B cell (primary cell): Measurements from ENCODE around the gene ZNF440. TPM values are rescaled to one million over a fixed set of nuclear protein-coding genes. Genes with fewer than 3 reads are reported as not detected.
A peak's percentile ranks its signal among the peaks of the same experiment; 100 is the strongest.
"Not testable (repeated sequence)": the region's sequence is repeated elsewhere in the genome, so short reads cannot be mapped to it uniquely, and the experiment has no call there.

Experiments used
- ATAC-seq: fragments of 200-7000 bp; cut with Tn5 transposase; one replicate; pipeline ENCODE4 v1.10.0; 2021; ENCODE audit warnings: low read depth, mild to moderate bottlenecking, moderate number of reproducible peaks, moderate library complexity
- CTCF ChIA-PET: fragments of 350-600 bp; sonication (Branson Sonifier 250); formaldehyde crosslinking; loops from one replicate; lab custom pipeline; 2021; ENCODE audit warnings: antibody characterized with exemption, inconsistent platforms; lab: Charles Lee
- POLR2A ChIA-PET: fragments of 350-600 bp; sonication (Branson Sonifier 250); formaldehyde crosslinking; loops from one replicate; lab custom pipeline; 2021; ENCODE audit warnings: antibody characterized with exemption; lab: Charles Lee
- DNase-seq: peaks from one replicate; pipeline ENCODE4 v3.0.0; 2013
- H2AFZ ChIP-seq: 2 replicates; pipeline ENCODE4 v1.6.1; 2012; ENCODE audit warnings: mild to moderate bottlenecking, low read depth, low read length; ENCODE audit not compliant: insufficient read depth, poor library complexity, severe bottlenecking
- H3K27ac ChIP-seq, 2 donors: 1 replicate in 1 of 2; 2 replicates in 1 of 2; pipeline ENCODE4 v1.5.1; 2012 to 2013; ENCODE audit warnings: low read length in 2 of 2, mild to moderate bottlenecking in 2 of 2, moderate library complexity in 1 of 2
- H3K27me3 ChIP-seq, 4 experiments: fragments of 200-600 bp in 1 of 4; sonication (generic) in 1 of 4; replicated peaks in 1 of 4; 1 replicate in 2 of 4; 2 replicates in 2 of 4; pipeline versions ENCODE4 v1.6.1 to v1.7.0; 2013 to 2016; ENCODE audit warnings: low read length in 3 of 4, mild to moderate bottlenecking in 2 of 4, mixed read lengths in 1 of 4, moderate library complexity in 1 of 4; ENCODE audit not compliant: insufficient read depth in 4 of 4, control insufficient read depth in 3 of 4; ENCODE audit errors: control extremely low read depth in 1 of 4
- H3K36me3 ChIP-seq, 2 experiments: replicated peaks in 1 of 2; 1 replicate in 1 of 2; 2 replicates in 1 of 2; pipeline versions ENCODE4 v1.6.1 to v1.7.1; 2013; ENCODE audit warnings: low read length in 1 of 2; ENCODE audit not compliant: insufficient read depth in 2 of 2, control insufficient read depth in 1 of 2; ENCODE audit errors: control extremely low read depth in 1 of 2, extremely low read depth in 1 of 2
- H3K4me1 ChIP-seq, 2 donors: fragments of 200-600 bp in 1 of 2; sonication (generic) in 1 of 2; 1 replicate in 1 of 2; 2 replicates in 1 of 2; pipeline versions ENCODE4 v1.5.1 to v1.6.1; 2013 to 2017; ENCODE audit warnings: low read length in 2 of 2; ENCODE audit not compliant: control insufficient read depth in 2 of 2, insufficient read depth in 2 of 2
- H3K4me2 ChIP-seq: replicated peaks from 2 replicates; pipeline ENCODE3; 2012; ENCODE audit warnings: mild to moderate bottlenecking, low read depth, low read length; ENCODE audit not compliant: poor library complexity, severe bottlenecking
- H3K4me3 ChIP-seq, 5 experiments: fragments of 200-600 bp in 1 of 5; sonication (generic) in 1 of 5; 1 replicate in 3 of 5; 2 replicates in 2 of 5; pipeline versions ENCODE4 v1.5.1 to v1.7.0; 2011 to 2016; ENCODE audit warnings: low read length in 4 of 5, mild to moderate bottlenecking in 4 of 5, low read depth in 2 of 5, control low read depth in 1 of 5, moderate library complexity in 1 of 5; ENCODE audit not compliant: insufficient read depth in 1 of 5; ENCODE audit errors: control extremely low read depth in 1 of 5, extremely low read depth in 1 of 5
- H3K79me2 ChIP-seq: fragments of 200-600 bp; sonication (generic); one replicate; pipeline ENCODE4 v1.6.0; 2016; ENCODE audit warnings: low read length; ENCODE audit not compliant: control insufficient read depth, insufficient read depth
- H3K9ac ChIP-seq: fragments of 200-600 bp; sonication (generic); 2 replicates; pipeline ENCODE4 v1.6.1; 2017; ENCODE audit warnings: mild to moderate bottlenecking, low read length, moderate library complexity
- H3K9me3 ChIP-seq, 3 donors: one replicate each; pipeline versions ENCODE4 v1.6.1 to v1.7.1; 2013; ENCODE audit warnings: low read length in 2 of 3; ENCODE audit not compliant: control insufficient read depth in 2 of 3, insufficient read depth in 1 of 3; ENCODE audit errors: control extremely low read depth in 1 of 3
- H4K20me1 ChIP-seq: 2 replicates; pipeline ENCODE4 v1.6.0; 2012; ENCODE audit warnings: mild to moderate bottlenecking, low read length; ENCODE audit not compliant: insufficient read depth, control insufficient read depth, poor library complexity, severe bottlenecking
- H3K27ac Mint-ChIP-seq: one replicate; pipeline ENCODE4 v1.8.0; 2021; ENCODE audit warnings: mixed read lengths
- H3K27me3 Mint-ChIP-seq: one replicate; pipeline ENCODE4 v1.8.0; 2021; ENCODE audit warnings: mixed read lengths
- H3K4me1 Mint-ChIP-seq: one replicate; pipeline ENCODE4 v1.8.0; 2021; ENCODE audit warnings: mixed read lengths
- H3K4me3 Mint-ChIP-seq: one replicate; pipeline ENCODE4 v1.8.0; 2021; ENCODE audit warnings: mixed read lengths
- H3K9me3 Mint-ChIP-seq: one replicate; pipeline ENCODE4 v1.8.0; 2022; ENCODE audit warnings: mixed read lengths; ENCODE audit not compliant: insufficient read depth
- CTCF ChIP-seq: fragments of 200-600 bp; IDR thresholded peaks from one replicate; pipeline ENCODE4 v1.8.0; 2022; ENCODE audit warnings: antibody characterized with exemption, mild to moderate bottlenecking
- EZH2 ChIP-seq: IDR thresholded peaks from 2 replicates; pipeline ENCODE4 v1.6.1; 2012; ENCODE audit warnings: borderline replicate concordance, low read depth, mild to moderate bottlenecking, moderate library complexity, low read length; ENCODE audit not compliant: insufficient read depth, poor library complexity, severe bottlenecking
- WGBS: methylation state at CpG from one replicate; pipeline ENCODE4 v1.1.5; 2013; ENCODE audit warnings: missing lambda C conversion rate; ENCODE audit not compliant: insufficient coverage; 5-methylcytosine and 5-hydroxymethylcytosine counted together
- intact Hi-C: fragments of 100-400 bp; cut with micrococcal nuclease; formaldehyde crosslinking; loops from one replicate; pipeline ENCODE4 v1.10.0; 2022
- polyA plus RNA-seq: library from polyadenylated mRNA; depleted of rRNA; stranded (reverse); fragments of >200 nt; gene quantifications from 2 replicates; pipeline ENCODE4 v1.2.3, GENCODE V29; 2012
- total RNA-seq, 2 donors: library from RNA; stranded (reverse); fragments of 120-200 nt in 1 of 2; gene quantifications; 1 replicate in 1 of 2; 2 replicates in 1 of 2; pipeline versions ENCODE4 v1.2.3 to v1.2.4, GENCODE V29; 2013 to 2022

The ZNF440 gene
- total and polyA plus RNA-seq, 2 donors (not counting 1 experiment from before 2014, with no cell fraction given) = 3.4 to 22.4 TPM

- peak overlapping the region; percentile 80 for H2AFZ ChIP-seq
- peaks cover 25% of the 10 kb centered on the region for H3K9me3 Mint-ChIP-seq
- H3K4me1 Mint-ChIP-seq = peaks cover 23% of the 10 kb centered on the region
- DNase-seq (peak; percentile 51), ATAC-seq (no peak)
- H4K20me1 ChIP-seq = no peaks in the 10 kb centered on the region
- peak overlapping the region; percentile 99 for H3K27ac Mint-ChIP-seq
- peak overlapping the region; percentile 11 to 94 (median 87) for H3K4me3 ChIP-seq
- H3K27me3 ChIP-seq = no peaks in the 10 kb centered on the region
- H3K79me2 ChIP-seq = peaks cover 49% of the 10 kb centered on the region
- peaks cover 1 to 4% of the 10 kb centered on the region in 2 experiments for H3K36me3 ChIP-seq
- H3K9ac ChIP-seq = peak overlapping the region; percentile 89
- POLR2A ChIA-PET = interaction anchor here (1.0 kb wide), 1 partner anchor 393 kb away, joined by 4 read pairs; the partner anchor contains the start of gene SWSAP1
- H3K9me3 ChIP-seq = peaks cover 14 to 36% (median 33%) of the 10 kb centered on the region in 3 donors
- 2% methylated on average over 13 of the region's 20 CpGs for WGBS
- peaks cover 16 to 22% of the 10 kb centered on the region in 2 donors for H3K4me1 ChIP-seq
- H3K27me3 Mint-ChIP-seq = no peaks in the 10 kb centered on the region
- peak overlapping the region; percentile 90 to 94 for H3K27ac ChIP-seq
- H3K4me3 Mint-ChIP-seq = peak overlapping the region; percentile 99
- TF ChIP-seq CTCF = no peak
- TF ChIP-seq EZH2 = no peak
- intact Hi-C loops = loop anchor here (1.0 to 5.0 kb wide), 6 partner anchors 30 to 1225 kb away; partner anchors contain the start of genes ECSIT, ZNF439, ZNF440 and ZNF627
- peak overlapping the region; percentile 77 for H3K4me2 ChIP-seq
- CTCF ChIA-PET = interaction anchor here (0.9 to 1.3 kb wide), 2 partner anchors 23 to 44 kb away, joined by 3 to 4 read pairs; no protein-coding TSS in a partner anchor
These were observed 46.4 kb upstream of the ZNF440 start for GRCh38 chr19:11767633-11768133.

GRCh38 chr19:11769995-11770394 lies 44.1 kb upstream of the ZNF440 start:
- Mint-ChIP-seq H3K4me1 (peaks cover 23% of the 10 kb centered on the region), H3K9me3 (peaks cover 28% of the 10 kb centered on the region), H3K4me3 (no peak overlapping the region), H3K27ac (peak overlapping the region; percentile 44), H3K27me3 (no peaks in the 10 kb centered on the region)
- H3K9ac ChIP-seq = no peak overlapping the region
- ChIA-PET CTCF (no interaction called here), POLR2A (no interaction called here)
- no peaks in the 10 kb centered on the region for H3K27me3 ChIP-seq
- peak overlapping the region in 1 of 2 donors; percentile 94 for H3K27ac ChIP-seq
- DNase-seq (peak; percentile 26), ATAC-seq (no peak)
- no CpG with 5 or more reads among the region's 4 CpGs for WGBS
- H2AFZ ChIP-seq = no peak overlapping the region
- peaks cover 13 to 40% (median 40%) of the 10 kb centered on the region in 3 donors for H3K9me3 ChIP-seq
- H3K4me2 ChIP-seq = no peak overlapping the region
- H4K20me1 ChIP-seq = no peaks in the 10 kb centered on the region
- H3K36me3 ChIP-seq = peaks cover 1 to 4% of the 10 kb centered on the region in 2 experiments
- intact Hi-C loops = loop anchor here (5.0 kb wide), 1 partner anchor 1222 kb away; no protein-coding TSS in a partner anchor
- H3K4me3 ChIP-seq = no peak overlapping the region
- peaks cover 16 to 22% of the 10 kb centered on the region in 2 donors for H3K4me1 ChIP-seq
- peaks cover 62% of the 10 kb centered on the region for H3K79me2 ChIP-seq
- TF ChIP-seq CTCF (no peak), EZH2 (no peak)

GRCh38 chr19:11771520-11771919 lies 42.6 kb upstream of the ZNF440 start:
- H3K36me3 ChIP-seq, H3K27ac ChIP-seq, H3K4me3 ChIP-seq, H3K4me3 Mint-ChIP-seq, POLR2A ChIA-PET, intact Hi-C loops, DNase-seq, H3K4me2 ChIP-seq, ATAC-seq, H3K27me3 ChIP-seq, H4K20me1 ChIP-seq, H3K9ac ChIP-seq, H3K27me3 Mint-ChIP-seq, H3K27ac Mint-ChIP-seq, H2AFZ ChIP-seq: not testable (repeated sequence)
- CTCF ChIA-PET = interaction anchor here (0.5 kb wide), 1 partner anchor 287 kb away, joined by 3 read pairs; no protein-coding TSS in a partner anchor
- Mint-ChIP-seq H3K4me1 (peaks cover 20% of the 10 kb centered on the region), H3K9me3 (peaks cover 33% of the 10 kb centered on the region)
- H3K4me1 ChIP-seq = peaks cover 12 to 18% of the 10 kb centered on the region in 2 donors
- H3K79me2 ChIP-seq = peaks cover 74% of the 10 kb centered on the region
- peaks cover 18 to 51% (median 46%) of the 10 kb centered on the region in 3 donors for H3K9me3 ChIP-seq
- 98% methylated on average over 7 of the region's 11 CpGs for WGBS
